GM18951 (cell line): ENCODE measurements around the gene RPS28.
"Not testable (repeated sequence)": the region's sequence is repeated elsewhere in the genome, so short reads cannot be mapped to it uniquely, and the experiment has no call there.

Experiments used
- POLR2A ChIP-seq: IDR thresholded peaks from 4 replicates; pipeline ENCODE4 v1.6.1; 2011; ENCODE audit warnings: mild to moderate bottlenecking; ENCODE audit not compliant: insufficient read length, insufficient read depth; ENCODE audit errors: extremely low read depth
- in situ Hi-C: fragments of 300-500 bp; cut with MboI; formaldehyde crosslinking; loops from one replicate; pipeline ENCODE4 v1.12.0; 2022; ENCODE audit warnings: low sequenced_read_pairs, mixed read lengths, inconsistent platforms; ENCODE audit not compliant: unreplicated experiment

RPS28 gene

DNA sequence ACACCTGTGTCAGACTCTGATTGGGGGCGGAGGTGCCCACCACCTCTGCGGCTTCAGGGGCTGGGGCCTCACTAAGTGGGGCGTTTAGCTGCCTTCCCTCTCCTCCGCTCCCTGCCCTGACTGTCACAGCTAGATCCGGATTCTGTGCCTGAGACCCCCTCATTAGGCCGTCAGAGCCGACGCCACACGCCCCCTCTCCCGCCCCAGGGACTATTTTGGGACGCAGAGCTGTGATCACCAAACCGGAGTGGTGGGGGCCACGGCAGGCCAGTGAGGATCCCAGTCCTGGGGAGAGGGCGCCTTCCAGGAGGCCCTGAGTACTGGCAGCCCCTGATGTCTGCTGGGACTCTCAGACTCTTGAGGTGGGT, 21.0 kb downstream of the RPS28 start:
- no peak for TF ChIP-seq POLR2A
- in situ Hi-C loops: no loop called here

DNA sequence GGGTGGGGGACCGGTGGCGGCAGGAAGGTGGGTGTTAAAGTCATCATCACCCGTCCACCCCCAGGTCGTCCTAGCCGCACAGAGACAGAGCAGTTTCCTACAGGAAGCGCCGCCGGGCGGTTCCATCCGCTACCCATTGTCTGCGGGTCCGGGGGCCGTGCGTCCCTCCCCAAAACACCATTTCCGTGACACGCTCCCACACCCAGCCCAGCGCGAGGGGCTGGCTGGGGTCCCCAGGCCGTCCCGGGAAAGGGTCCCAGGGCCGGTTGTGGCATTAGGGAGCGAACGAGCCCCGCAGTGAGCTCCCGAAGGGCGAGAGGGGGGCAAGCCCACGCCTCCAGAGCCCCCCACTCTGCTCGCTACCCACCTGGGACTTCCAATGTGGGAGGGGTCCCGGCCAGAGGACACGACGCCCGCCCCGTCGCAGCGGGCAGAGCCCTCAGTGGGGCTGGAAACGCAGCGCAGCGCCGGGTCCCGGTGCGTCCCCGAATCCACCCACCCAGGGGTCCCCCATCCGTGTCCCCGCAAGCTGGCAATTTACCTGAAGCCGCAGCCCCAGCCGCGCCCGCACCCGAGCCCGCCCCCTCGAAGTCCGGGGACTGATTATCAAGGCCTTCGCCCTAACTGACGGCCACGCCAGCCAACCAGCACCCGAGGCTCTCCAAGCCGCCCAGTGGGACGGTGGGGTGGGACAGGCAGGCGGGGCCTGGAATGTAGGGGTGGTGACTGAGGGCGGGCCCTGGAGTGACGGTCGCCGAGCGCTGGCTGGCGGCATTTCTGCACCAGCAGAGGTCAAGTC, 21.6 kb downstream of the RPS28 start, which contains the start of gene KANK3:
Gene KANK3 (minus strand): TSS at position 579 of the 799 bp plus-strand sequence. CDS start 5,434 bp downstream, outside the sequence.
- in situ Hi-C loops: no loop called here

DNA sequence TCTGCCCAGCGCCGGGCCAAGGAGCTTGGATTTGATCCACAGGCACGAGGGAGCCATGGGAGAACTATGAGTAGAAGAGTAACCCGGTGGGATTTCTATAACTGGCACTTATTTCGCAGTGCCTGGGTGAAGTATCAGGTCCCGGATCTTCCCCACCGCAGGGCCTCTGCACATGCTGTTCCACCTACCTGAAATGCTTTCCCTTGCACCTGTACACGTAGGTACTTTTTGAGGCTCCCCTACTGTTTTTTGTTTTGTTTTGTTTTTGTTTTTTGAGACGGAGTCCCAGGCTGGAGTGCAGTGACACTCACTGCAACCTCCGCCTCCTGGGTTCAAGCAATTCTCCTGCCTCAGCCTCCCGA, 22.2 kb downstream of the RPS28 start:
- in situ Hi-C loops: no loop called here

More for the DNA sequence above, 21.6 kb downstream of the RPS28 start, which contains the start of gene KANK3:
- TF ChIP-seq POLR2A: no peak

DNA sequence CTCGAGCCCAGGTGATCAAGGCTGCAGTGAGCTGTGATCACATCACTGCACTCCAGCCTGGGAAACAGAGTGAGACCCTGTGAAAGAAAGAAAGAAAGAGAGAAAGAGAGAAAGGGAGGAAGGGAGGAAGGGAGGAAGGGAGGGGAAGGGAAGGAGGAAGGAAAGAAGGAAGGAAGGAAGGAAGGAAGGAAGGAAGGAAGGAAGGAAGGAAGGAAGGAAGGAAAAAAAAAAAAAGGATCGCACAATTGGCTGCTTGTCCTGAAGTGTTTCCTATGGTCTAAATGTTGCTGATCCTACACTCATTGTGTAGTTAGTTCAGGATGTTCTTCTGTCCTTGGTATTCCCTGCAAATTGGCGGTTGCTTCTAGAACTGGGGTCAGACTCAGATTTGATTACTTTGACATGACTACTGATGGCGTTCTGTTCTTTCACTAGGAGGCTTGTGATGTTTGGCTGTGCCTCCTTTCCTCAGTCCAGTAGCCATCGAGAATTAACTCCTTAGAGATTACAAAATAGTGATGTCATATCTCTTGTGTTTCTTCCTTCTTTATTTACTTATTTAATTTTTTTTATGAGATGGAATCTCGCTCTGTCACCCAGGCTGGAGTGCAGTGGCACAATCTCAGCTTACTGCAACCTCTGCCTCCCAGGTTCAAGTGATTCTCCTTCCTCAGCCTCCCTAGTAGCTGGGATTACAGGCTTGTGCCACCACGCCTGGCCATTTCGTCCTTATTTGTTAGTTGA, 28.5 kb downstream of the RPS28 start:
- in situ Hi-C loops: not testable (repeated sequence)

More for the DNA sequence above, 22.2 kb downstream of the RPS28 start:
- no peak for TF ChIP-seq POLR2A

DNA sequence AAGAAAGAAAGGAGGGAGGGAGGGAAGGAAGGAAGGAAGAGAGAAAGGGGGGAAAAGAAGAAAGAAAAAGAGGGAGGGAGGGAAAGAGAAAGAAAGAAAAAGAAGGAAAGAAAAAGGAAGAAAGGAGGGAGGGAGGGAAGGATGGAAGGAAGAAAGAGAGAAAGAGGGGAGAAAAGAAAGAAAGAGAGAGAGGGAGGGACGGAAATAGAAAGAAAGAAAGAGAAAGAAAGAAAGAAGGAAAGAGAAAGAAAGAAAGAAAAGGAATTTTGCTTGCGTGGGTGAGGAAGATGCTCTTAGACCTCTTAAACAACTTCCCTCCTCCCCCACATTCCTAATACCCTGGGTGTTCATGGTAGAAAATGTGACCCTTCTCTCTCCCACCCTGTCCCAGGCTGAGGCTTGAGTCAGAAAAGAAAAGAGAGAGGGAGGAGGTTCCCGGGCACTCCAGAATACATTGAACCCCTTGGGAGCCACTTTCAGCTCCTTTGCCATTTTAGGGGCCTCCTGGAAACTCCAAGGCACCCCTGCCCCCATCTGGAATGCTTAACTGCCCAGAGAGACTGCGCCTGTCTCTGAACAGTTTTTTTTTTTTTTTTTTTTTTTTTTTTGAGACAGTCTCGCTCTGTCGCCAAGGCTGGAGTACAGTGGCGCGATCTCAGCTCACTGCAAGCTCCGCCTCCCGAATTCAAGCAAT, 31.0 kb downstream of the RPS28 start:
- in situ Hi-C loops: no loop called here
- TF ChIP-seq POLR2A: no peak

DNA sequence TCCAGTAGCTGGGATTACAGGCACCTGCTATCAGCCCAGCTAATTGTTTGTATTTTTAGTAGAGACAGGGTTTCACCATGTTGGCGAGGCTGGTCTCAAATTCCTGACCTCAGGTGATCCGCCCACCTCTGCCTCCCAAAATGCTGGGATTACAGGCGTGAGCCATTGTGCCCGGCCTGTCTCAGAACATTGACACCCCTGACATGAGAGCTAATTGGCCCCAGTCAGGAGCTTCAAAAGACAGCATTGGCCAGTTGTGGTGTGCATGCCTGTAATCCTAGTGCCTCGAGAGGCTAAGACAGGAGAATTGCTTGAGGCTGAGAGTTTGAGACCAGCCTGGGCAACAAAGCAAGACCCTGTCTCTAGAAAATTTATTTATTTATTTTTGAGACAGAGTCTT, 31.5 kb downstream of the RPS28 start:
- in situ Hi-C loops: not testable (repeated sequence)

DNA sequence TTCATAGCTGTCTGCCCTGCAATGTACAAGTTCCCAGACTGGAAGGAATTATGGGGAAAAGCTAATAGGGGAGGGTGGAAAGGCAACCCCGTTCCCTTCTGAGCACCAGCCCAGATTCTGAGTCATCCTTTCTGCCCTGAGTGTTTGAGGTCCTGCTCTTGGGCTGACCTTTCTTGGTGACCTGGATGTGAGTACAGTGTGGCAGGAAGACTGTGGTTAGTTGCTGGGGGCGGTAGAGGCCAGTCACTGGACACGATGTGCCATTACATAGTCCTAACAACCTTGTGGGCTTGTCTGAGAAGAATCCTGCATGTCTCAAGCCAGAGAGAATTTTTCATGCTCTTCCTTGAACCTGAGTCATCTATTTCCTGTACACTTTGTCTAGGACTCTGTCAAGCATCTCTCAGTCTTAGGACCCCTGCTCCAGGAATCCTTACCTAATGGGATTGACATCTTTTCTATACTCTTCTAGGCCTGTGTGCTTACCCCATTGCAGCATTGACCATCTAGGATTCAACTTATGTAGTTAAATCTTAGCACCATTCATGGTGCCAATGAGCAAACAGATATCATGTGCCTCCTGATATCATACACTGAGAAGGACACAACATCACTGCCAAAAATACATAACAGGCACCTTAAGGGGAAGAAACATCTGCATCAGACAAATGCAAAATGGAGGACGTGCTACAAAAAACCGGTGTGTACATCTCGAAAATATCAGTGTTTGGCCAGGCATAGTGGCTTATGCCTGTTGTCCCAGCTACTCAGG, 34.5 kb downstream of the RPS28 start:
- in situ Hi-C loops: no loop called here

DNA sequence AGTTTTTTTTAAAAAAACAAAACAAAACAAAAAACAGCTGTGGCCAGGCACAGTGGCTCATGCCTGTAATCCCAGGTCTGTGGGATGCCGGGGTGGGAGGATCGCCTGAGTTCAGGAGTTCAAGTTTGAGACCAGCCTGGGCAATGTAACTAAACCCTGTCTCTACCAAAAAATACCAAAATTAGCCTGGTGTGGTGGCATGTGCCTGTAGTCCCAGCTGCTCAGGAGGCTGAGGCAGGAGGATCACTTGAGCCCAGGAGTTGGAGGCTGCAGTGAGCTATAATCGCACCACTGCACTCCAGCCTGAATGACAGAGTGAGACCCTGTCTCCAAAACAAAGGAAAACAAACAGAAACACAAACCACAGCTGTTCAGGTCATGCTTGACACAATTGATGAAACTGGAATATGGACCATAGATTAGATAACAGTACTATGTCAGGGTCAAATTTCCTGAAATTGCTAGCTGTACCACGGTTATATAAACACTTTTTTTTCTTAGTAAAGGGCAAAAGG, 35.8 kb downstream of the RPS28 start:
- TF ChIP-seq POLR2A: no peak
- in situ Hi-C loops: no loop called here

More for the DNA sequence above, 34.5 kb downstream of the RPS28 start:
- no peak for TF ChIP-seq POLR2A

DNA sequence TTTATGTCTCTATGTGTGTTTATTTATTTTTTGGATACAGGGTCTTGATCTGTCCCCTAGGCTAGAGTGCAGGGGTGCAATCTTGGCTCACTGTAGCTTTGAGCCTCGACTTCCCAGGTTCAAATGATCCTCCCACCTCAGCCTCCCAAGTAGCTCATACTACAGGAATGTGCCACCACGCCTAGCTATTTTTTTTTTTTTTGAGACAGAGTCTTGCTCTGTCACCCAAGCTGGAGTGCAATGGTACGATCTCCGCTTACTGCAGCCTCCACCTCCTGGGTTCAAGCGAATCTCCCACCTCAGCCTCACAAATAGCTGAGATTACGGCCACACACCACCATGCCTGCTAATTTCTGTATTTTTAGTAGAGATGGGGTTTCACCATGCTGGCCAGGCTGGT, 37.7 kb downstream of the RPS28 start:
- in situ Hi-C loops: no loop called here
- TF ChIP-seq POLR2A: no peak

DNA sequence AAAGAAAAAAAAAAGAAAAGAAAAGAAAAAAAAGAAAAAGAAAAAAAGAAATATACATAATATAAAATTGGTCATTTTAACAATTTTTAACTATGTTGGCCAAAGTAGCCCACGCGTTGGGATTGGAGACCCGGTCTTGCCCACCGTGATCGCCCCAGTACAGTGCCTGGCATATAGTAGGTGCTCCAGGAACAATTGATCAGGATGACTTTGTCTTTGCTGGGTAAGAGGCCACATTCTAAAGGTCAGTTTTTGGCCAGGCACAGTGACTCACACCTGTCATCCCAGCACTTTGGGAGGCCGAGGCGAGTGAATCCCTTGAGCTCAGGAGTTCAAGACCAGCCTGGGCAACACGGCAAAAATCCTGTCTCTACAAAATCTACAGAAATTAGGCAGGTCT, 38.9 kb downstream of the RPS28 start:
- no peak for TF ChIP-seq POLR2A
- in situ Hi-C loops: no loop called here

DNA sequence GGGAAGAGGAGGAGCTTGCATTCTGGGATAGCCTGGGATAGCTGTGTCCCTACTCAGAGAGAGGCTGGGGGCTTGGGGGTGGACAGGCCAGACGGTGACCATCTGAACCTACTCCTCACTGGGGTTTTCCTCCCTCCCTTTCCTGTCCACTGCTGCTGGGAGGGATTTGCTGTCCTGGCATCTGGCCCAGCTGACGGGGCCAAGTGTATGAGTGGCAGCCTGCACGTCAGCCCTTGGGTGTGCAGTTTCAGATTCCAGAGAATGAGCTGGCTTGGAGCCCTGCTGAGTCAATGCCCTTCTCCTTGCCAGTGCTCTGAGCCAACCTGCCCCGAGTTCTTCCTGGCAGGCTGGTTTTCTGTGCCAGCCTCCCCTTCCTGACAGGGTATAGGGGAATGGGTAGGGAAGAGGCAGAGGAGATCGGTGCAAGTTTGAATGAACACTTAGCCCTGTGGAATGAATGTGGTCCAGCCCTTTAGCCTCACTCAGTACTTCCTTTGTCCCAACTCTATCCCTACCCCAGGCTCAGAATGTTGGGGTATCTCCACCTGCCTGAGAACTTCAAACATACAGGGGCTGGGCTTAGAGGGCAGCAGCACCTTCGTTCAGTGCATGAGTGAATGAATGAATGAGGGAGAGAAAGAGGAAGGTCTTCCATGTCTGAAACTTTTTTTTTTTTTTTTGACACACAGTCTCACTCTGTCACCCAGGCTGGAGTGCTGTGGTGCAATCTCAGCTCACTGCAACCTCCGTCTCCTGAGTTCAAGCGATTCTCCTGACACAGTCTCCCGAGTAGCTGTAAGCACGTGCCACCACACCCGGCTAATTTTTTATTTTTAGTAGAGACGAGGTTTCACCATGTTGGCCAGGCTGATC, 40.9 kb downstream of the RPS28 start:
- in situ Hi-C loops: no loop called here
- no peak for TF ChIP-seq POLR2A
